ENCODE results near the gene VGLL3.

GRCh38 chr3:87025661-87026645, 35.0 kb upstream of the VGLL3 start:
- TF ChIP-seq CTCF (conservative IDR thresholded peaks at IDR 0.05; ENCODE audit: low read length) (no peak), EZH2phosphoT487 (IDR thresholded peaks at IDR 0.05; ENCODE audit: borderline replicate concordance) (no peak)

Measured in Loucy (cell line).